Stimulated activated CD8-positive, alpha-beta memory T cell treated with anti-CD3 and anti-CD28 coated beads, Interleukin-12 subunit alpha, Interleukin-12 subunit beta, amount 100 ng/mL, for 1 hour (primary cell): ENCODE data around the gene WAS.
"Not testable (repeated sequence)": the region's sequence is repeated elsewhere in the genome, so short reads cannot be mapped to it uniquely, and the experiment has no call there.

Source experiments
- DNase-seq: peaks from one replicate; pipeline ENCODE4 v3.0.0-alpha.2; 2020; ENCODE audit warnings: low read depth

Gene WAS

GRCh38 chrX:48685416-48685815 lies 1.8 kb downstream of the WAS start:
- DNase-seq = no peak

- DNase-seq = no peak
These were observed 5.0 kb downstream of the WAS start for GRCh38 chrX:48688531-48689150.

- DNase-seq = no peak
These were observed 5.8 kb downstream of the WAS start for GRCh38 chrX:48689208-48689920.

- not testable (repeated sequence) for DNase-seq
These were observed 8.1 kb downstream of the WAS start for GRCh38 chrX:48691746-48692145.

GRCh38 chrX:48694776-48695533 lies 11.4 kb downstream of the WAS start:
- no peak for DNase-seq

- no peak for DNase-seq
These were observed 11.9 kb downstream of the WAS start for GRCh38 chrX:48695534-48695896.

- no peak for DNase-seq
These were observed 12.3 kb downstream of the WAS start for GRCh38 chrX:48695925-48696300.

GRCh38 chrX:48696301-48696908 lies 12.8 kb downstream of the WAS start, which contains the start of gene SUV39H1:
SUV39H1 (plus strand) TSS chrX:48696734; CDS start chrX:48696785, 51 bp downstream.
- peak; percentile 57 for DNase-seq

- no peak for DNase-seq
These were observed 13.5 kb downstream of the WAS start for GRCh38 chrX:48696909-48697727.

GRCh38 chrX:48698306-48698705 lies 14.7 kb downstream of the WAS start:
- DNase-seq = no peak

GRCh38 chrX:48700246-48700645 lies 16.6 kb downstream of the WAS start:
- no peak for DNase-seq

GRCh38 chrX:48700951-48701653 lies 17.5 kb downstream of the WAS start:
- DNase-seq = no peak

GRCh38 chrX:48702032-48702431 lies 18.4 kb downstream of the WAS start:
- no peak for DNase-seq

- no peak for DNase-seq
These were observed 19.1 kb downstream of the WAS start for GRCh38 chrX:48702716-48703115.

GRCh38 chrX:48703228-48703627 lies 19.6 kb downstream of the WAS start:
- no peak for DNase-seq

- no peak for DNase-seq
These were observed 20.3 kb downstream of the WAS start for GRCh38 chrX:48703642-48704481.

- DNase-seq = no peak
These were observed 22.3 kb downstream of the WAS start for GRCh38 chrX:48705871-48706270.

GRCh38 chrX:48709522-48710112 lies 26.0 kb downstream of the WAS start:
- no peak for DNase-seq

GRCh38 chrX:48711162-48711928 lies 27.7 kb downstream of the WAS start:
- no peak for DNase-seq
